HK-2 (cell line): ENCODE results near the gene HSD11B2.

Experiments used
- DNase-seq: peaks from one replicate; pipeline ENCODE4 v3.0.0-alpha.2; 2018; ENCODE audit not compliant: unreplicated experiment

The HSD11B2 gene

DNA sequence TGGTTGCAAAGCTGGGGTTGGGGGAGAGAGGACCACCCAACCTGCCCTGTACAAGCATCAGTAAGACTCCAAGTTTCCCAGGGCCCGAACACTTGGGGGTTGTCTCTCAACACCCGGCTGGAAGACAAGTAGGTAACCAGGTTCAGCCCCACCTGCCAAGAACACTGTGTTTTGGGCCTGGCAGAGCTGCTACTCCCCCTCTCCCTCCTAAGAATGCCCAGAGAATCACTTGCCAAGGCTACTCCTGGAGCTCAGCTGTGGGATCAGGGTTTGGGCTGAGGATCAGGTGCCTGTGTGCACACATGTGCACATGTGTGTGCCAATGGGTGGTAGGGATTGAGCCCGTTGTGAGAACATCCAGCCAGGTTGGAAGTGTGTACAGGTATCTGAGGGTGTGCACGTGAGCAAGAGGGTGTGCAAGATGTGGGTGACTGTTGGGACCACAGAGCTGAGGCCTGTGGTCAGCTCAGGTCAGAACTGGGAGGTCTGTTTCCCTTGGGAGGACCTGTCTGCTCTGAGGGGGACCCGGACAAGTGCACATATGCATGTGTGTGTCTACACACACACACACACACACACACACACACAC, 2.3 kb downstream of the HSD11B2 start:
- DNase-seq = no peak

DNA sequence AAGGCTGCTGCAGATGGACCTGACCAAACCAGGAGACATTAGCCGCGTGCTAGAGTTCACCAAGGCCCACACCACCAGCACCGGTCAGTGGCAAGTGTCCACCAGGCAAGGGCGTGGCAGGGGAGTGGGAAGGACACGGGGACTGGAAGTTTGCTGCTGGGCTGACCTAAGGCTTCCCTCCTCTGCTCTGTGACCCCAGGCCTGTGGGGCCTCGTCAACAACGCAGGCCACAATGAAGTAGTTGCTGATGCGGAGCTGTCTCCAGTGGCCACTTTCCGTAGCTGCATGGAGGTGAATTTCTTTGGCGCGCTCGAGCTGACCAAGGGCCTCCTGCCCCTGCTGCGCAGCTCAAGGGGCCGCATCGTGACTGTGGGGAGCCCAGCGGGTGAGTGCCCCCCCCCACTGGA, 4.8 kb downstream of the HSD11B2 start:
- DNase-seq = no peak

DNA sequence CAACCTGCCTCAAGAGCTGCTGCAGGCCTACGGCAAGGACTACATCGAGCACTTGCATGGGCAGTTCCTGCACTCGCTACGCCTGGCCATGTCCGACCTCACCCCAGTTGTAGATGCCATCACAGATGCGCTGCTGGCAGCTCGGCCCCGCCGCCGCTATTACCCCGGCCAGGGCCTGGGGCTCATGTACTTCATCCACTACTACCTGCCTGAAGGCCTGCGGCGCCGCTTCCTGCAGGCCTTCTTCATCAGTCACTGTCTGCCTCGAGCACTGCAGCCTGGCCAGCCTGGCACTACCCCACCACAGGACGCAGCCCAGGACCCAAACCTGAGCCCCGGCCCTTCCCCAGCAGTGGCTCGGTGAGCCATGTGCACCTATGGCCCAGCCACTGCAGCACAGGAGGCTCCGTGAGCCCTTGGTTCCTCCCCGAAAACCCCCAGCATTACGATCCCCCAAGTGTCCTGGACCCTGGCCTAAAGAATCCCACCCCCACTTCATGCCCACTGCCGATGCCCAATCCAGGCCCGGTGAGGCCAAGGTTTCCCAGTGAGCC, 5.8 kb downstream of the HSD11B2 start:
- DNase-seq = no peak

DNA sequence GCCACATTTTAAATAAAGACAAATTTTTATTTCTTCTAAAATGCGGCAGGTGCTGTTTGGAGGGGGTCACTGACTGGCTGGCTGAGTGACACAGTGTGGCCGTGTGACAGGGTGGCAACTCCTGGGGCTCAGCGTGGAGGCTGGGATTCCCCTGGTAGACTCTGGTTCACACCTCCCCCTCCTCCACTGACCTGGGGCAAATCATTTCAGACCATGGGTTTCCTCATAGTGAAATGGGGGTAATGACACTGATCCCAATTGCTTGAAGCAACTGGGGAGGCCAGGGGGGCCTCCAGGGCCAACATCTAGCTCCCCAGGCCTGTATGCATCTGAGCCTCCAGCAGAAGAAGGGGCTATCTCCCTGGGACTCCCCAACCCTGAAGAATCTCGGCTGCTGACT, 6.6 kb downstream of the HSD11B2 start:
- DNase-seq = no peak

DNA sequence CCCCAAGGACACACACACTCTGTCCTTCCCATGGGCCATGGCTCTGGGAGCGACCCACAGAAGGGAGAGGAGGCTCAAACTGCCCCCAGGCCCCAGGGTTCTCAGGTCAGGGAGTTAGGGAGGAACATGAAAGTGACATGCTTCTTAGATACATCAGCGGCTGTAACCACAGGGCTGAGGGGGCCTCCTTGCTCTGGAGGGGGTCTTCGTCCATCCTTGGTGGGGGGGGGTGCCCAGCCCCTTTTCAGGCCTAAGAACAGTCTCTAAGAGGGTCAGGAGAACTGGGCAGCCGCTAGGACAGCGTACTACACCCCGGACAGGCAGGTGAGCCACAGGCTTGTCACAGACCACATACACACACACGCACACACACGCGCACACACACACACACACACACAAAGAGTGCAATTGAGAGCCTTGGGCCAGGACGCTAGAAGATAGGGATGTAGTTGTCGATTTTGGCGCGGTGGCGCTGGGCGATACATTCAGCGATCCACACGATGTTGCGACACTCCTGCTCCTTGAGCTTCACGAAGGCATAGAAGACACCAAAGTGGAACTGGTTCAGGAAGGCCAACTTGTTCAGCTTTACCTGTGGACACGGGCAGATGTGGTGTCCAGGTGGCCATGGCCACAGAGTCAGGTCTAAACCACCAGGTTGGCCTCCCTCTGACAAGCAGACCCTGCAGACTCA, 7.3 kb downstream of the HSD11B2 start:
- DNase-seq = no peak

DNA sequence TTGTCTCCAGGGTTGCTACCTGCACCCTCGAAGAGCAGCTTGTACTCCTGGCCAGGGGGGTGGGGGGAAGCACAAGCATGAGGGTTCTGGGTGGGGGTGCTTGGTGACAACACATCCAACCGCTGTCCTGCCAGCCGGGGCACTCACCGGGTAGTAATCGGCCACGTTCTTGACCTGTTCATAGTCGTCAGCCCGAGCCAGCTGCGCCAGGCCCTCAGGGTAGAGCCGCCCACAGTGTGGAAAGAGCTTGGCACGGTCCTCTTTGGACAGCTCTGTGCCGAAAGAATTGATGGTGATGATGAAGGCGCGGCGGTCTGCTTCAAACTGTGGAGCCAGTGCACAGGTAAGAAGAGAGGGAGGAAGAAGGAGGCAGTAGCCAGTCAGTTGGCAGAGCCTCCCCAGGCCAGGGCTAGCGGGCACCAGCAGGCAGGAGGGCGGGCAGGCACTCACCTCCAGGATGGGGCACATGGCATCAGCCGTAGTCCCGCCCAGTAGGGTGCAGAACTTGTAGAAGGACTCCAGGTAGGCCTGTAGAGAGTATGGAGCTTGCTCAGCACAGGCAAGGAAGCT, 8.0 kb downstream of the HSD11B2 start:
- no peak for DNase-seq

DNA sequence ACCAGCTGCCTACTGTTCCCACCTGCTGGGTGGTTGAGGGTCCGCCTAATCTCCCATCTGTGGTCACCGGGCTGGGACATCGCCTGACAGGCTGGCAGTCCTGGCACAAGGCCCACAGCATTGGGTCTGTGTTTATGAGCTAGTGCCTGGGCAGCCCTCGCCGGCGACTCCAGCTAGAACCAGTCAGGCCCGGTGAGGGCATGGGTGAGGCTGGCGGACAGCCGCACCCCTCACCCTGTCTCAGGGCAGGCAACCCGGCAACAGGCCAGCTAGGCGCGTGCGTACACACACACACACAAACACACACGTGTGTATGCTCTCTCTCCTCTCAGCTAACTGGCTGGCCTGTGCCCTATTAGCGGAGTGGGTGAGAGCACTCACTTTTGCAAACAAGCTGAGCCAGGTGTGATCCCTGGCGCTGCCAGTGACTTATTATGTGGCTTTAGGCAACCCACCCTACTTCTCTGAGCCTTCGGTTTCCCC, 10.4 kb downstream of the HSD11B2 start:
- DNase-seq = no peak

DNA sequence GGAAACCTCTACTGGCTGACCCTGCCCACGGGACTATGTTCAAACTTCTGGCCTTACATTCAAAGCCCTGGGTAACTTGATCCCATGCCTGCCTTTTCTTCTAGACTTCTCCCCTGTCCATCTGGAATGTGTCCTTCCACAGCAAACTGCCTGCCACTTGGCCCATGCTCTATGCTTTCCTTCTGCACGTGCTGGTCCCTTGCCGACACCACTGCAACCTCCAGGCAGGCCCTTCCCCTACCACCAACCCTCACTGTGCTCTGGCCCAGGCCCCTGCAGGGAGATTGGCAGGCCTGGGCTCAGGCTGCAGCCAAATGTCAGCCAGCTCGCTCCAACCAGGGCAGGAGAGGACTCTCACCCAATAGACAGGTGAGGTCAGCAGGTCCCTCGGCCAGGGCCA, 11.0 kb downstream of the HSD11B2 start:
- no peak for DNase-seq

DNA sequence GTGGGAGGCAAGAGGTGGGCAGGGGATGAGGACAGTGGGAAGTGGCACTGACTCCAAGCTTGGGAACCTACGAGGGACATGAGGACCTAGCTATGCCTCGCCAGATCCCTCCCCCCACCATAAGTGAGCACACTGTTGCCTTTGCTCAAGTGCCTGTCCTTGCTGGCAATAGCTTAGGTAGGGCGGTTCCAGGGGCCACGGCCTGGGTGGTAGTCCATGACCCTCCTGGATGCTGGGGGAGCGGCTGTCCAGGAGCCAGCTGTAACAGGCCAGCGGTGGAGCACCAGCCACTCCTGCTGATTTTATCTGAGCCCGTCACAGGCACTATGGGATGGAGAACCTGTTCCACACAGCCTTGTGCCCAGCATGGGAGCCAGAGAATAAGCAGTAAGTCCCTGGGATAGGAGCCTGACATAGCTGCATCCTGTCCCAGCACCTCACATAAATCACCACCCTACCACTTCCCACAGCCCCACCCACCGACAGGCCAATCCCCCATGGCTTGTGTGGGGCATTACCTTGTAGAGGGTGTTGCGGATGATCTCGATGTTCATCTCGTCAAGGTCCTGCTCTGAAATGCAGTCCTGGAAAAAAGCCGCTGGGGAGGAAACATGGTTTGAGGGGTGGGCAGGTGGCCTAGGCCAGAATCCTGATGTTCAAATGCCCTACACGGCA, 11.8 kb downstream of the HSD11B2 start:
- no peak for DNase-seq

DNA sequence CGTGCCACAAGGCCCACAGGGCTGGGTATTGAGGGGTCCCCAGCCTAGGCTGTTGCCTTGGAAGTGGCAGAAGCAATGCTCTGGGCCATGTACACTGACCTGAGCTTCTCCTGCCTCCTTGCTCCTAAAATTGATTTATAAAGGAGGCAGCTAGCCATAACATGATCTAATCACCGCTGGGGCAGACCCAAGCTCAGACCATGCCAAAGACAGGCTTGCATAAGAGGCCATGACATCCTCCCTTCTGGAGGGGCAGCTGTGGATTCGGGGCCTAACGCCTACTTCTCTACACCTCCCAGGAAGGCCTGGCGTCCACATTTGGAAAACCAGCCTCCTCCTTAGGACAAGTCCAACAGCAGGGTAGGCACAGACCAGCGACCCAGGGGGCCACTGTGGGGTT, 12.3 kb downstream of the HSD11B2 start:
- DNase-seq = no peak

DNA sequence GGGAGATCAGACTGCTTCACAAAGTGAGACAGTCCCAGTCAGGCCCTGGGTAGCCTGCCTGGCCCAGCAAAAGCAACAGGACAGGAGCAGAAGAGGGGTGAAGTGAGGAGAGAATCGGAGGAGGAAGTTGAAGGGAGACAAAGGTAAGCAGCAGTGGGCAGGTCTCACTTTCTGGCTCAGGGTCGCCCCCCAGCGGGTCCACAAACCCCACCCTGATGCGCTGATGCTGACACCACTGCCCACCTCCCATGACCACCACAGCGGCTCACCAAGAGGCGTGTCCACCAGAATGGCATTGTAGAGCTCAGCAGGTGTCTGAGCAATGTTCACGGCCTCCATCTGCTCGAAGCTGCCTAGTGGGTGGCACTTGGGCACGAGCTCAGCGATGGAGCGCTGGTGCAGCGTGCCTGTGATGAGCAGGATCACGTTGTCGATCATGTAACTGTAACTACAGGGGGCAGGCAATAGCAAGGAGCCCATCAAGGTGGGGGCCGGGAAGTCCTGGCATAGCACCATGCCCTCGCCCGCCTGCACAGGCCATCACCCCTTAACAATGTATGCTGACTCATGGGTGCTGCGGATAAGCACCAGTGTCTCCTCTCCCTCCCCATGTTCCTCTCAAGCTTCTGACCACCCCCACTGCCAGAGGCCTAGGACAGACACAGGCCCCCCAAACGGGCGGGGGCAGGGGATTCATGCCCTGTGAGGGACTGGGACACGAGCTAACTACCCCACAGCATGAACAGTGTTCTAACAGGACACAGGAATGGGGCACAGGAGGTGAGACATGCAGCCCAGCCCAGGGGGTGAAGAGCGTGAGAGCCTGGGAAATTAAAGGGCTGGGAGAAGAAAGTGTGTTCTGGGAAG, 13.6 kb downstream of the HSD11B2 start:
- DNase-seq = no peak

DNA sequence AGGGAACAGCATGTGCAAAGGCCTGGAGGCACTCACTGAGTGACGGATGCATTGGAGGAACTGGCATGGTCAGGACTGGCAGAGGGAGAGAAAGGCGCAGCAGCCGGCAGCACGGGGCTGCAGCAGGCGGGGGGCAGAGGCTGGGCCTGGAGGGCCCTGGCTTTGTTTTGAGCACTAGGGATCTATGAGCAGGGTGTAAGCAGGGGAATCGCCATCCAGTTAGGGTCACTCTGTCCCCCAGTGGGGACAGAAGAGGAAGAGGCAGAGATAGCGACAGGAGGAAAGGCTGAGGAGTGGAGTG, 14.2 kb downstream of the HSD11B2 start:
- DNase-seq = no peak

DNA sequence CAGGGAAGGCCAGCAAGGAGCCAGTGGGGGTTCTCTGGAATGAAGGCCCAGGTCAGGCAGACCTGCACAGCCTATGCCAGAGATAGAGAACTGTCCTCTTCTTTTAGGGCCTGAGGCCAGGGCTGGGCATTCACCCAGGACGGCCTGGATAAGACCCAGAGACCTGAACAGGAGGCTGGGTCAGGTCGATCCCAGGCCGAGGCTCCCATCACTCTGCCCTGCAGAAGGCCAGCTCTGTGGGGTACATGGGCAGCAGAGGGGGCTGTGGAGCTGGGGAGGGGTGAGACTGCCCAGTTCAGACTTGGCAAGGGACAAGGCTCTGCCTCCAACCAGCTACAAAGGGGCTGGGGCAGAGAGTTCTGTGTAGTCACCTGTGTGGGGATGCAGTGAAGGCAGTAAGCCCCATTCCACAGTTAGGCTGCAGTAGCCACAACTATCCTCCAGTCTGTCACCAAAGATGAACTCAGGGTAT, 14.6 kb downstream of the HSD11B2 start:
- DNase-seq = no peak

DNA sequence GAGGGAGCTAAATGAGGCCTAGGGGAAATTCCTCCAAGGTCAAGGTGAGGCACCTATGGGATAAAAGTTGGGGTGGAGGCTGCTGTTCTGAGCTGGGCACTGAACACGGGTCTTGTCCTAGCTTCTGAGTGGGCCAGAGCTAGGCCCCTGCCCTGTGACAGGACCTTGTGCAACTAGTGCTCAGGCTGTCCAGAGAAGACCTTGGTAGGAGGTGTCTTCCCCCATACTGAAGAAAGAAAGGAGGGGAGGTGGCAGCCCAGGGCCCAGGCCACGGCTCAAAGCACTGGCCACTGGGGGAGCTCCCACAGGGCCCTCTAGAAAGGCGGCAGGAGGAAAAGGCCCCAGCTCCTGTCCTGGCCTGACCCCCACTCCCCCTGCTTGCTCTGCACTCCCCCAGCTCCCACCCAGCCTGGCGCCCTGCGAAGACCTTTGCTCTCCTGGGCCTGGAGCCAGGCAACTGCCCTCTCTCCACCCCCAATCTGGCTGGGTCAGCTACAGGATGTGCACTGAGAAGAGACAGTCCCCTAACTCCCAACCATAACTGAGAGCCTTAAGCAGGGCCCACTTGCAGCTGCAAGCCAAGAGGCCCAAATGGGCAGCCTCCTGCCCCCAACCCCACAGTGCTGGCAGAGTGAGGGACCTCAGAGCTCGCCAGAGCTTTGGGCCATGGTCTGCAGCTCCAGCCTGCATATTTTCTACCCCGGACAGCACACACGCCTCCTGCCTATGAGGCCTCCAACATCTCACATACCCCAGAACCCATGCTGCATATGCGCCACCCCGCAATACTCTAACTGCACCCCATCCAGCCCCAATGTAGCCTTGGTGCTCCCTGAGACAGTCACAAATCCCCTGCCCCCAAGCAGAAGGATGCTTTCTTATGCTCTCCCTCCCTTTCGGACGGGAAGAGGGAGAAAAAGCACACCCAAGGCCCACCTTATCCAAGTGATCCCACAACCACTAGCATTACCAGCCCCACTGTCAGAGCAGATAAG, 15.3 kb downstream of the HSD11B2 start:
- DNase-seq = no peak

DNA sequence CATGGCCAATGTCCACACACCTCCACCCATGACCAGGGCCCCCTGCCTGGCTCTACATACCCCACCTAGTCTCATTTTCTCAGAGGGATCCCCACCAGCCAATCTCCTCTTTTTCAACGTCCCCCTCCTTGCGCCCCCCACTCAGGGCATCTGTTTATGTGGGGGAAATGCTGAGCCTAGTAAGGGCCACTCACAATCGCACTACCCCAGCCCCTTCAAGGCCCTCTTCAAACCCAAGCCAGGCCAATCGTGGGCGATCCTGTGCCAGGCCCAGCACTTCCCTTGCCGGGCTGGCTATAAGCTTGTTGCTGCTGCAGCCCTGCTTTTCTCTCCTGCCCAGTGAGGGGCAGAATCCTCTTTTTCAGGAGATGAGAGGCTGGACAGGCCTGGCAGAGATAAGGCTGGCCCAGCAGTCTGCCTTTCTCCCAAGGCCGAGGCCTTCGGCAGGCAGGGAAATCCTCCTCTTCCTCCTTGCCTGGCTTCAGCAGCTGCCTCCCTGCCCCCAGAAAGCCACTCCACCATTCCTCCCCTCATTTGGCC, 16.1 kb downstream of the HSD11B2 start:
- no peak for DNase-seq

DNA sequence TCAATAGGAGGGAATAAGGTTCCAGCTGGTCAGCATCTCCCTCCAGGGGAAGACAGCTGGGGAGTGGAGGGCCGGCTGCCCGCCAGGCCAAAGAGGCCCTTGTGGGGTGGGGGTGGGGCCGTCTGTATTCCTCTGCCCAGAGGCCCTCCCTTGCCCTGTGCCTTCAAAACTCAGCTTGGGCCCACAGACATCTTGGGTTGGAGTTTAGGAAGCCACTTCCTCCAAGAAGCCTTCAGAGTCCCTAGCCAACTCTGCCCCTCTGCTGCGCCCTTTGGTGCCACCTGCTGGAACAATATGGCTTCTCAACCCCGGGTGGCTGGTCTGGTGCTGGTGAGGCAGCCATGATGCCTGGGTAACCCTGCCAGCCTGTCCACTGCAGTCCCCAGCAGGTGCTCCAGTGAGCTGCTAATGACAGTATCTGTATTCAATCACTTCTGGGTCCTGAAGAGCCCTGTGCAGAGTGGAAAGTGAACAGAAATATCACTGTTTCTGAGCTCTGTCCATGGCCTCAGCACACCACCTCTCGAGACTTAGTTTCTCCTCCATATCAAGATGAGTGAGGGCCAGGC, 16.7 kb downstream of the HSD11B2 start:
- DNase-seq = no peak

DNA sequence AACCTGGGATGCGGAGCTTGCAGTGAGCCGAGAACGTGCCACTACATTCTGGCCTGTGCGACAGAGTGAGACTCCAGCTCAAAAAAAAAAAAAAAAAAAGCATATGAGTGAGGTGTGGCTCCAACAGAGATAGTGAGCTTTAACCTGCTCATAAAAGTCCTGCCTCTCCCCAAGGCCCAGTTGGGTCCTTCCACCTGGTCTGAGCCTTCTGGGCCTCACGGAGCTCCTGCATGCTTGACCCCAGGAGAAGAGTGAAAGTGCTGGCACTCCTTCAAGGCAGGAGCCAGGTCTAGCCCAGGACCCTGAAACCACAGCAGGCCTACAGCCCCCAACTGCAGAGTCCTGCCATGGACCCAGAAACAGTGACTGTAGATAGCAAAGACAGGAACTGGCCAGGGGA, 17.7 kb downstream of the HSD11B2 start:
- no peak for DNase-seq

DNA sequence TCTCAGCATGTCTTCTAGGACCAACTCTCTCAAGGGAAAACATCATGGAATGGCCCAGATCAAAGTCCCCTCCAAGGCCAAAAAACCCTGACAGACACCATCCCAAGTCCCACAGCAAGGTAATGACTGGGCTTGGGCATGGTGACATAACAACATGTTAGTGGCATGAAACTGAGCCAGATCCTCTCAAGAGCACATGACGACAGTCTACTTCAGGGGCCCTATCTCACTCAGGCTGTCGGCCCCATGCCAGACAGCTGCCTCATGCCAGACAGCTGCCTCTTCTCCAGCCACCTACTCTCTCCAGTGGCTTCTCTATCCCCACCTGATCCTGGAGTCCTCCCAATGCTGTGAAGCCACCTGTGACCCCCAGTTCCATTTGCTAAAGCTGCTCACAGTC, 18.4 kb downstream of the HSD11B2 start:
- no peak for DNase-seq

DNA sequence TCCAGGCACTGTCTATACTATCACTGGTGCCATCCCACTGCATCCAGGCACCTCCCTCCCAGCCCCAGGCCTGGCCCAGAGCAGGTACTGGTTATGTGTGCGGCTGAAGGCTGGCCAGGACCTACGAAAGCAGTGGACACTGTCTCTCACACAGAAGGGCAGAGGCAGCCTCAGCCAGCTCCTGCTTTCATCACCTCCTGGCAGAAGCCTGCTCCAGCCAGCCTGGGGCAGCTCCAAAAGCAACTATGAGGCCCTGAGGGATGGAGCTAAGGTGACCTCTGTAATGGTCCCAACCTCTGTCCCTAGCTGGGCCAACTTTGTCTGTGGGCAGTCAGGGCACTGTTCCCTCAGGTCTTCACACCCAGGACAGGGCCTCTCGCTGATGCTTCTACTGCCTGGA, 18.8 kb downstream of the HSD11B2 start:
- no peak for DNase-seq
